Thyroid gland (tissue), 4 donors: ENCODE results near the gene YJEFN3. TPM values are rescaled to one million over a fixed set of nuclear protein-coding genes. Genes with fewer than 3 reads are reported as not detected.

Experiments
- DNase-seq, 2 donors: peaks; one replicate each; pipeline ENCODE4 v3.0.0-alpha.2; 2019
- H3K27ac ChIP-seq, 3 donors: fragments of 200-600 bp; sonication (generic); 1 replicate in 2 of 3; 2 replicates in 1 of 3; pipeline ENCODE4 v1.5.1; 2016 to 2019; ENCODE audit warnings: mild to moderate bottlenecking in 1 of 3, moderate library complexity in 1 of 3
- H3K27me3 ChIP-seq: fragments of 200-600 bp; sonication (generic); one replicate; pipeline ENCODE4 v1.5.1; 2019
- H3K36me3 ChIP-seq, 2 donors: fragments of 200-600 bp; sonication (generic); one replicate each; pipeline ENCODE4 v1.5.1; 2016 to 2019
- H3K4me1 ChIP-seq, 2 donors: fragments of 200-600 bp; sonication (generic); one replicate each; pipeline ENCODE4 v1.5.1; 2017 to 2019
- H3K4me3 ChIP-seq, 3 donors: fragments of 200-600 bp; sonication (generic); replicated peaks in 1 of 3; 1 replicate in 2 of 3; 2 replicates in 1 of 3; pipeline ENCODE4 v1.5.1; 2016; ENCODE audit warnings: mild to moderate bottlenecking in 1 of 3
- H3K9me3 ChIP-seq: fragments of 200-600 bp; sonication (generic); one replicate; pipeline ENCODE4 v1.5.1; 2017
- POLR2A ChIP-seq, 2 donors: fragments of 450-650 bp; IDR thresholded peaks; one replicate each; pipeline ENCODE4 v1.6.1; 2017; ENCODE audit warnings: antibody characterized with exemption in 2 of 2, mild to moderate bottlenecking in 2 of 2, moderate library complexity in 1 of 2
- WGBS, 2 donors: methylation state at CpG; one replicate each; pipeline ENCODE4 v1.1.5; 2017; 5-methylcytosine and 5-hydroxymethylcytosine counted together
- intact Hi-C: fragments of 100-400 bp; cut with DNase I; formaldehyde crosslinking; loops from one replicate; pipeline ENCODE4 v1.15.1; 2023
- total RNA-seq, 4 donors: library from RNA; depleted of rRNA; stranded (reverse); fragments of >200 nt; gene quantifications; one replicate each; pipeline ENCODE4 v1.2.3, GENCODE V29; 2016
- TF ChIP-seq, protein P1 (sequence below), 6 experiments: fragments of 200-600 bp in 3 of 6; fragments of 450-650 bp in 3 of 6; sonication (generic) in 3 of 6; IDR thresholded peaks; one replicate each; pipeline ENCODE4 v1.5.1; 2016 to 2019; ENCODE audit warnings: antibody characterized with exemption in 6 of 6, mild to moderate bottlenecking in 2 of 6, inconsistent platforms in 1 of 6, moderate library complexity in 1 of 6

YJEFN3 gene
- total RNA-seq, 4 donors from 2014 or later, result 1.9 to 7.2 (median 2.6) TPM; not detected in 1

DNA sequence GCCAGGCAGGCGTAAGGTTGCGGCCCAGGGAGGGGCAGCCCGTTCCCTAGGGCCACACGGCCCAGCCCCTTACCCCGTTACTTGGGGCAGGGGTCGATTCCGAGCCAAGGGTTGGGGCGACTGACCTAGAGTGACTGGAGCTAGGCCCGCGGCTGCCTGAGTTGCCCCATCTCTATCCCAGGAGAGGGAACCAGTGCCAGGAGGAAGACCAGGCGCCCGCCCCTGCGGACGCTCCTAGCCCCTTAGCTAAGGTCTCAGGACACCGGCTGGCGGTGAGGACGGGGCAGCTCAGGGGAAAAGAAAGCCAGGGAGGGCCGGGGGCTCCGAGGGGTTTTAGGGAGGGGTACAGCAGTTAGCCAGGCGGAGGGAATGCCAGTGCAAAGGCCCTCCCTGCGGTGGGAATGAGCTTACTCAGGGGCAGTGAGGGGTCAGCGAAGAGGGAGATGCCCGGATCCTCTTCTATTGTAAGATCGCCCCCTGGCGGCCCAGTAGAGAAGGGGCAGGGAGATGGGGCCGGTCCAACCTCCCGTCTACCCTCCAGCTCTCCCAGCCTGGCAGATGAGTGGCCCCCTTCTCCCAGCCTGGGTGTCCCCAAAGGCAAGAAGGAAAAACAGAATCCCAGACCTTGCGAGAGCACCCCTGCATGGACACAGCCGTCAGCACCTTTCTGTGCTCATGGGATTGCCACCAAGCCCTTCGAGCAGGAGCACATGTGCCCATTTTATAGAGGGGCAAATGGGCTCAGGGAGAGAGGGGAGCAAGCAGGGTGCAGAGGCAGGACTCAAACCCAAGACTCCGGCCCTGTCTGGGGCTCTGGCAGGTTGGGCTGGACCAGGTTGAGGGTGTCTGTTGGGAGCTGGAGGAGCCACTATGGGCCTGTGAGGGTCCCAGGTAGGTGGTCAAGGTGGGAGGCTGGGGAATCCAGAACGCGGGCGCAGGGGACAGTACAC is 25.6 kb downstream of the YJEFN3 start:
- intact Hi-C loops, result no loop called here
- DNase-seq, result peak; percentile 26 to 37
- no peaks in the 10 kb centered on the region for H3K9me3 ChIP-seq
- no peak overlapping the region for H3K27ac ChIP-seq
- no peak overlapping the region for H3K4me3 ChIP-seq
- H3K36me3 ChIP-seq, result no peaks in the 10 kb centered on the region
- TF ChIP-seq, protein P1, sequence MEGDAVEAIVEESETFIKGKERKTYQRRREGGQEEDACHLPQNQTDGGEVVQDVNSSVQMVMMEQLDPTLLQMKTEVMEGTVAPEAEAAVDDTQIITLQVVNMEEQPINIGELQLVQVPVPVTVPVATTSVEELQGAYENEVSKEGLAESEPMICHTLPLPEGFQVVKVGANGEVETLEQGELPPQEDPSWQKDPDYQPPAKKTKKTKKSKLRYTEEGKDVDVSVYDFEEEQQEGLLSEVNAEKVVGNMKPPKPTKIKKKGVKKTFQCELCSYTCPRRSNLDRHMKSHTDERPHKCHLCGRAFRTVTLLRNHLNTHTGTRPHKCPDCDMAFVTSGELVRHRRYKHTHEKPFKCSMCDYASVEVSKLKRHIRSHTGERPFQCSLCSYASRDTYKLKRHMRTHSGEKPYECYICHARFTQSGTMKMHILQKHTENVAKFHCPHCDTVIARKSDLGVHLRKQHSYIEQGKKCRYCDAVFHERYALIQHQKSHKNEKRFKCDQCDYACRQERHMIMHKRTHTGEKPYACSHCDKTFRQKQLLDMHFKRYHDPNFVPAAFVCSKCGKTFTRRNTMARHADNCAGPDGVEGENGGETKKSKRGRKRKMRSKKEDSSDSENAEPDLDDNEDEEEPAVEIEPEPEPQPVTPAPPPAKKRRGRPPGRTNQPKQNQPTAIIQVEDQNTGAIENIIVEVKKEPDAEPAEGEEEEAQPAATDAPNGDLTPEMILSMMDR (IDR thresholded peaks at IDR 0.05), result peak; percentile 37 to 66 (median 46)
- no peak for TF ChIP-seq POLR2A (IDR thresholded peaks at IDR 0.05)
- no peaks in the 10 kb centered on the region for H3K27me3 ChIP-seq
- WGBS, 2 donors, result 69 to 74% methylated on average over 31 to 33 of the region's 34 CpGs
- H3K4me1 ChIP-seq, result no peaks in the 10 kb centered on the region

DNA sequence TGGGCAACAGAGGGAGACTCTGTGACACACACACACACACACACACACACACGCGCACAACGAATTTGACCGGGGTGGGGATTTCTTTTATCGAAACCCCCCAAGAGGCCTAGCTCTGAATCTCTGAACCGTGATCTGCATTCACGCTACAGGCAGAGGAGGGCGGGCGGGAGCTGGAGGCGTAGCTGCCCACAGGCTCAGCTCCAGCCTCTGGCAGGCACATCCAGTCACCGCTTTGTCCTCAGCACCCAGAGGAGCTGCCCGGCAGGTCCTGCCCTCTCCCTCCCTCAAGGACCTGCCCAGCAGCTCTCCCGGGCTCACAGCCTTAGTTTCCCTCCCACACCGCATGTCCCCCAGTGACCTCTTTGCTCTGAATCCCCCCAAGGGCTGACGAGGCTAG is 29.3 kb downstream of the YJEFN3 start:
- no peaks in the 10 kb centered on the region for H3K9me3 ChIP-seq
- intact Hi-C loops, result no loop called here
- no peaks in the 10 kb centered on the region for H3K27me3 ChIP-seq
- H3K4me1 ChIP-seq, result no peaks in the 10 kb centered on the region
- WGBS, 2 donors, result 83 to 84% methylated on average over 15 of the region's 15 CpGs
- H3K27ac ChIP-seq, result no peak overlapping the region
- peaks cover 9% of the 10 kb centered on the region in 2 donors for H3K36me3 ChIP-seq
- H3K4me3 ChIP-seq, result no peak overlapping the region
- DNase-seq, result no peak
- no peak for TF ChIP-seq POLR2A (IDR thresholded peaks at IDR 0.05)
- TF ChIP-seq, protein P1 (IDR thresholded peaks at IDR 0.05), result no peak

DNA sequence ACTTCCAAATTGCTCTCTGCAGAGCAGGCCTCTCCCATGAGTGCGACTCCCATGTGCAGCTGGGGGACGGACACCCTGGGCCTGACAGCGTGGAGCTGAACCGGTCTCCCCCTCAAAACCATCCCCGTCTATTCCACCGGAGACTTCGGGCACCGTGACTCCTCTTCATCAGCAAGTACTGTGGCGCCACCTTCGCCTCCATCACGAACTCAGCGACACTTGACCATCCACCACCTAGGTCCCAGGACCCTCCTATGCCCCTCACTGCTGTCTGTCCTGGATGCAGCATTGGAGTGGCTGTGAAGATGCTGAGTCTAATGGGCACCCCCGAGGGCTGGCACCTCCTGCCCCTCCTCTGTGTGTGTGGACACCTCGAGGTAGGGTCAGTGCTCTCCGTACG is 29.9 kb downstream of the YJEFN3 start:
- intact Hi-C loops, result no loop called here
- no peaks in the 10 kb centered on the region for H3K9me3 ChIP-seq
- no peak overlapping the region for H3K4me3 ChIP-seq
- WGBS, 2 donors, result 94 to 96% methylated on average over 16 of the region's 16 CpGs
- no peak overlapping the region for H3K27ac ChIP-seq
- H3K4me1 ChIP-seq, result no peaks in the 10 kb centered on the region
- H3K36me3 ChIP-seq, result peaks cover 9% of the 10 kb centered on the region in 2 donors
- no peak for DNase-seq
- TF ChIP-seq, protein P1 (IDR thresholded peaks at IDR 0.05), result no peak
- TF ChIP-seq POLR2A (IDR thresholded peaks at IDR 0.05), result no peak
- no peaks in the 10 kb centered on the region for H3K27me3 ChIP-seq

DNA sequence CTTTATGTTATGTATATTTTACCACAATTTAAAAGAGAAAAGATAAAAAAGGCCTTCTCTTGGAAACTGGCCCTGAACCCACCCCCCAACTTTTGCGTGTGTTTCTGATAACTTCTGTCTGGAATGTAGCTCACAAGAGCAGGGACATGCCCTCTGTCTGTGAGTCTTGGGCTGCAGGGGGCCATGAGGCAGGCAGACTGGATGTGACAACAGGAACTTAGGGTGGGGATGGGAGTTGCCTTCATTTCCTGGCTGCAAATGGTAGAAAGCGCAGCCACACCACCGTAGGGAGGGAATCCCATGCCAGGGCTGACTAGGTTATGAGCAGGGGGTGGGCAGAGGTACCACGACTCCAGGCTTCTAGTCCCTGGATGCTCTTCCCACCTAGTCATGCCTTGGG is 31.2 kb downstream of the YJEFN3 start:
- Histone ChIP-seq H3K9me3 (no peaks in the 10 kb centered on the region), H3K27me3 (no peaks in the 10 kb centered on the region), H3K27ac (no peak overlapping the region), H3K36me3 (peaks cover 15% of the 10 kb centered on the region in 2 donors), H3K4me3 (no peak overlapping the region), H3K4me1 (no peaks in the 10 kb centered on the region)
- no peak for DNase-seq
- TF ChIP-seq POLR2A (IDR thresholded peaks at IDR 0.05), result no peak
- TF ChIP-seq, protein P1 (IDR thresholded peaks at IDR 0.05), result no peak
- WGBS, 2 donors, result 68 to 92% methylated on average over 4 of the region's 4 CpGs
- intact Hi-C loops, result no loop called here
